Stimulated activated CD8-positive, alpha-beta memory T cell treated with anti-CD3 and anti-CD28 coated beads, Interleukin-4, amount 100 ng/mL, for 48 hours (primary cell): ENCODE data around the gene RORC.
"Not testable (repeated sequence)": the region's sequence is repeated elsewhere in the genome, so short reads cannot be mapped to it uniquely, and the experiment has no call there.

Experiments
- DNase-seq: peaks from one replicate; pipeline ENCODE4 v3.0.0-alpha.2; 2020

The RORC gene

GRCh38 chr1:151831605-151832004 lies at the start of gene RORC:
Gene RORC (minus strand): TSS chr1:151831802. CDS start chr1:151831764, 38 bp downstream.
- DNase-seq: no peak

GRCh38 chr1:151875419-151876097 lies 44.0 kb upstream of the RORC start:
- DNase-seq: no peak

DNA sequence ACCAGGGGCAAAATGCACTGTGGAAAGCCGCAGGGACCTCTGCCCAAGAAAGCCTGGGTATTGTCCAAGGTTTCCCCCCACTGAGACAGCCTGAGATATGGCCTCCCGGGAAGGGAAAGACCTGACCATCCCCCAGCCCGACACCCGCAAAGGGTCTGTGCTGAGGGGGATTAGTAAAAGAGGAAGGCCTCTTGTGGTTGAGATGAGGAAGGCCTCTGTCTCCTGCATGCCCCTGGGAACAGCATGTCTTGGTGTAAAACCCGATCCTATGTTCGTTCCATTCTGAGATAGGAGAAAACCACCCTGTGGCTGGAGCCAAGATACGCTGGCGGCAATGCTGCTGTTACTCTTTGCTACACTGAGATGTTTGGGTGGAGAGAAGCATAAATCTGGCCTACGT lies 41.2 kb upstream of the RORC start:
- not testable (repeated sequence) for DNase-seq

- no peak for DNase-seq
Observed at GRCh38 chr1:151871284-151872030, 39.9 kb upstream of the RORC start.

- DNase-seq: no peak
Observed at GRCh38 chr1:151868486-151868885, 36.9 kb upstream of the RORC start.

GRCh38 chr1:151867765-151868411 lies 36.3 kb upstream of the RORC start:
- DNase-seq: no peak

- DNase-seq: no peak
Observed at GRCh38 chr1:151867321-151867720, 35.7 kb upstream of the RORC start.

- DNase-seq: no peak
Observed at GRCh38 chr1:151864411-151864810, 32.8 kb upstream of the RORC start.

DNA sequence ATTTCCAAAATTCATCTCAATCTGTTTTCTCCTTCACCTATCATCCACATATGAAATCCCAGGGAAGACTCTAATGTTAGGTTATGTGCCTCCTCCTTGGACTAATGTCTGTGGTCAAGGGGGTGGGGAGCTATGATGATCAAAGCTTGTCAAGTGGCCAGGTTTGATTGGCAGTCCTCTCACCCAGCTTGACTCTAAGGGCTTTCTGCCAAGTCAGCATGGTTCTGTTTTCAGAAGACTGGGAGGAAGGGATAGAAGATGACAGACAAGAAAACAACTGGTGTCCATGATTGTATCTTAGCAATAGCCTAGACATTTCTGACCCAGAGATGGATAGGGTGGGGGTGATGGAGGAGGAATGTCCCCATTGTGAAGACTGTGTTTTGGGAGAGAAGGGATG lies 31.0 kb upstream of the RORC start:
- DNase-seq: no peak

- no peak for DNase-seq
Observed at GRCh38 chr1:151860504-151861187, 29.0 kb upstream of the RORC start.

DNA sequence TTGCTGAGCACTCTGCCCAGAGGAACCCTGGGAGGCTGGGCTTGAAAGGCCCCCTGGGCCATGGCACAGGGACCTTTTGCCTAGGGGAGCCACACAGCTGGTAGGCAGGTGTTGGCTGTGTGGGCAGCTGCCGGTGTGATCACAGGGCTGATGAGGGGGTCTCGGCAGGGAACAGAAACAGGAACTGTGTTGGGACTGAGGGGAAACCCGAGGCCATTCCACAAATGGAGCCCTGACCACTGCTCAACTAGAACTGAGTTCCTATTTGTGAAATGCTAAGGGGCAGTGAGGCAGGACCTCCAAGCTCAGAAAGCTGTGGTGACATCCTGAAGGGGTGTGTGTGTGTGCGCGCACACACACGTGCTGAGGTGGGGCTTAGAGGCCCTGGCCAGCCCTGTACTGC lies 28.3 kb upstream of the RORC start:
- DNase-seq: no peak

- no peak for DNase-seq
Observed at GRCh38 chr1:151858886-151859665, 27.5 kb upstream of the RORC start.

DNA sequence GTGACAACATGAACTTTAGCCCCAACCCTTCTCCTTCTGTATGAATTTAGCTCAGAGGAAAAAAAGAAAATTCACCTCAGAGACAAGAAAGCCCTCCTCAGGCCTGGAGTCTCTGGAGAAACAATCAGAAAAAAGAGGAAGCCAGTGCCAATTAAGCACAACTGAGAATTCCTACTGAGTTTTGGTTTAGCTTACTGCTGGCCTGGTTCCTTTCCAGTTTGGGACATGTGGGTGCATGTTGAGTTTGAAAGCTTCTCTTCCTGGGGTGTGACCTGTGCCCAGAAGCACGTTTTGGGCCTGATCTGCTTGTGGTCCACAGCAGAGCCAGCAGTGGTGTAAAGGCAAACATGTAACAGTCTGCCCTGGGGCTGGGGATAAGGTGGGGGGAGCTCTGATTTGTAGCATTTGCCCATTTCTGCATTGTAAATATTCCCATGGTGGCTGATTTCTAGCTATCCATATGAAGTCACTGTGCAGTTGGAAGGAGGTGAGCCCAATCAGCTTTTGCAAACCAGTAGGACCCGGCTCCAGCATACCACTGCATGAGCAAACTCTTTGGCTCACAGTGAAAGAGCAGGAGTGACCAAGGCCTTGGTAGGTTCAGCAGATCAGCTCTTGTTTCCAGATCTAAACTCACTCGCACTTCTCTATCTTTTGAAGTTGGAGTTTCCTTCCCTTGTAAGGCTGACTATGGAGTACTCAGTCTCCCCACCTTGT lies 26.6 kb upstream of the RORC start:
- no peak for DNase-seq

DNA sequence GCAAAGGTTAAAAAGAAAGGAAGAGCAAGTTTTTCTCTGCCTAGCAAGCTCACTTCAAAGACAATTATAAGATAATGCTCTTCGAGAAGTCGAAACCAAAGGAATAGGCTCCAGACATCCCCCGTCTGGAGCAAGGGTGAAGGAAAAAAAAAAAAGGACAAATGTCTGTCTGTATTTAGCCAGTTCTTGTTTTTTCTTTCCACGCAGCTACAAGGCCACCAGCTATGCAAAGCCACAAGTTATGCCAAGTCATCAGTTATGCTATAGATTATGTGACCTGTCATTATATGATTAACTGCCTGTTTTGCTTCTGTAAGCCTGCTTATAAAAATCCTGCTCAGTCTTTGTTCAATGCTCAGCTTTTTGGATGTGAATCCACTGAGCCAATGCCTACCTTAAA lies 24.3 kb upstream of the RORC start:
- no peak for DNase-seq

- DNase-seq: not testable (repeated sequence)
Observed at GRCh38 chr1:151855516-151855915, 23.9 kb upstream of the RORC start.

GRCh38 chr1:151854658-151855057 lies 23.1 kb upstream of the RORC start:
- no peak for DNase-seq

- no peak for DNase-seq
Observed at GRCh38 chr1:151853411-151853943, 21.9 kb upstream of the RORC start, which contains the start of gene THEM5. Gene THEM5 (minus strand): TSS chr1:151853712. CDS start chr1:151853565, 147 bp downstream.

DNA sequence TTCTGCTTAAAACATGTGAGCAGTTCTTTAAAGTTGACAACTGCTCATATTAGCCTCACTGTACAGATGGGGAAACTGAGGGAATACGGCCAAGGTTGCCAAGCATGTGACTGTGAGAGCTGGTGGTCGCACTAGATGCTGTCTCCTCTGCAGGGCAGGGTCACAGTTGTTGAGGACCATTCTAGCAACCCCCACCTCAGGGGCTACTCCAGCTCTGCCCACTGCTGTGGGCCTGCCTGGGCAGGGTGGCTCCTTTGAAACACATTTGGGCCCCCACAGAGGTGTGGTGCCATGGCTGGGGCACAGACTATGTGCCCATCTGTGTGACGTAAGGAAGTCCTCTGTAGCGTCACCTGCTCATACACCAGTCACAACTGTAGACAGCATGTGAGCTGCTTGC lies 21.1 kb upstream of the RORC start:
- DNase-seq: no peak

DNA sequence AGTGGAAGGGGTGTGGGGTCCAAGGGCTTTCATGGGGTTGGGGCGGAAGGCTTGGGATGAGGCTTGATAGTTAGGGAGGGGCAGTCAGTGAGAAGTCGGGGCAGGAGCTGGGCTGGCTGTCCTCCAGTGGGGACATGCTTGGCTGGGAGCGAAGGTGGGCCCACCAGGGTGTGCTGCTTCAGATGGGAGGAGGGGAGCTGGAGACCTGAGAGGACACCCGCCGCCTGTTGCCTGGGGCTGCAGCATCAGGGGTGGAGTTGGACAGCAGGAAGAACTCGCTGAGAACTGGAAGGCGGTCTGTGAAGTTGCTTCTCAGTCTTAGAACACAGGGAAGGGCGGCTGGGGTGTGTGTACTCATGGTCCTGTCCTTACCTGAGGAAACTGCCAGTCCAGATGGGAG lies 20.3 kb upstream of the RORC start:
- no peak for DNase-seq

GRCh38 chr1:151849871-151850270 lies 18.3 kb upstream of the RORC start:
- DNase-seq: no peak

- DNase-seq: peak; percentile 14
Observed at GRCh38 chr1:151849126-151849525, 17.5 kb upstream of the RORC start.
